Measurements from ENCODE around the gene KIF13A.
"Not testable (repeated sequence)": the region's sequence is repeated elsewhere in the genome, so short reads cannot be mapped to it uniquely, and the experiment has no call there.

KIF13A gene

DNA sequence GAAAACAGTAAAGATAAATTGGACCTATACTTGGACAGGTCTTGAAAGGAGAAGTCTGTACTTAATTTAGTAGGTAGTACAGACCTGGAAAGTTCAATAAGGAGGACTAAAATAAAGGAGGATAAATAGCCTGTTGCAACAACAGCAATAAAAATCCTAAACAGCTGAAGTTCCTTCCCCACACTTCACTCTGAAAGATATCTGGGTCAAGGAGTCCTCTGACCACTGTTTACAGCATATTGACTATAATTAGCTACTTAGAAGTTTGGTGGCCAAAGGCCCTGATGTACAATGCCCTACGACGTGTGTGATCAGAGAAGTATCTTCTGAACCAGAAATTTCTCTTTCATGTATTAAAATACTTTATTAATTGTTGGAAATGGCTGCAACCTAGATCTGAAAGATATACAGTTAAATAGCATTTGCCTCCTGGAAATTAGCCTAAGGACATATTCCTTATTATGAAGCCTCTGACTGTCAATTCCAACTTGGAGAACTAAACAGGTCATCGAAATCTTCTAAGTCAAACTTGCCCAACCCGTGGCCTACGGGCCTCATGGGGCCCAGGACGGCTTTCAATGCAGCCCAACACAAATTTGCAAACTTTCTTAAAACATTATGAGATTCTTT, 82.8 kb downstream of the KIF13A start:
- no peak for DNase-seq (ENCODE audit: extremely low read depth in 1 of 2, low read depth in 1 of 2)

DNA sequence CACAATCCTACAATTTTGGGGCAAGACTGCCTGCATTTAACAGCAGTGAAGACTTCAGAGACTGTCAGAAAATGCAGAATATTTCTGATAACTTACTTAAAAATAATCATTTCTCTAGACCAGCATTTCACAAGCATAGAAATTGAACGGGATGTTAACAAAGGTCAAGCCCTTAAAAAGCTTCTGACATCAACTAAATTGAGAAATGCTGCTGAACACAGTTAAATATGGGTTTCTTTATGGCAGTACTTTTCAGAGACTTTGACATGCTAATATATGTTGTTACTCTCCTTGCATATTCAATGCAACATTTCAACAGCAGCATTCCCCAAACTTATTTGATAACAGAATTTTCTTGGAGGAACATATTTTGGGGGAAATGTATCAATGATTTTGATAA, 84.5 kb downstream of the KIF13A start:
- no peak for DNase-seq (ENCODE audit: extremely low read depth in 1 of 2, low read depth in 1 of 2)

DNA sequence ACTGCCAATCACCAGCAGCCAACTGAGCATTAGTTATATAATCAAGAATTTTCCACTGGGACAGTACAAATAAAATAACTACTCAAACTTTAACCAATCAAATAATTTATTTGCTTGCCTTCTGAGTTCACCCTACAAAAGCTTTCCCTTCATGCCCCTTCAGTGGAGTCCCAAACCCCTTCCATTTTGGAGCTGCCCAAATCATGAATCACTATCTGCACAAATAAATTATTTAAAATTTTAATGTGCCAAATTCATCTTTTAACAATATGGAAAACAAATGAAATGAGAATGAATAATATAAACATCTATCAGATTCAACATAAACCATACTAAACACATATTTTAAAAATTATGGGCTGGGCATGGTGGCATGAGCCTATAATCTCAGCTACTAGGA, 85.9 kb downstream of the KIF13A start:
- no peak for DNase-seq (ENCODE audit: extremely low read depth in 1 of 2, low read depth in 1 of 2)

DNA sequence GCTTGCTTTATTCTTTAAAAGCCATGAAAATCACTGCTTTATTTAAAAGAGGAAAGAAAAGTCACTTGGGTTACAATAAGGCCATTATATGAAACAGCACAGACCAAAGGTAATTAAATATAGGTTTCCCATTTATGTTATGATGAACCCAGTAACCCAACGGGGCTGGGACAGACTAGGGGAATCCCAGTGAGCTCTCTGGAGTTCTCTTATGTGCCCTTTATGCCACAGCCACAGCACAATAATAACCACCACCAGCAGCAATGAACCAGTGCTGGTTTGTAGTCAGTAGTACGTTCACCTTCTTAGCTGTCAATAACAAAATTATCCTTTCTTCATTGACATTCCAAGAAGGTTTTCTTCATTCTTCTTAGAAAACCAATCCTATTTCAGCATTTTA, 87.4 kb downstream of the KIF13A start:
- no peak for DNase-seq (ENCODE audit: extremely low read depth in 1 of 2, low read depth in 1 of 2)

DNA sequence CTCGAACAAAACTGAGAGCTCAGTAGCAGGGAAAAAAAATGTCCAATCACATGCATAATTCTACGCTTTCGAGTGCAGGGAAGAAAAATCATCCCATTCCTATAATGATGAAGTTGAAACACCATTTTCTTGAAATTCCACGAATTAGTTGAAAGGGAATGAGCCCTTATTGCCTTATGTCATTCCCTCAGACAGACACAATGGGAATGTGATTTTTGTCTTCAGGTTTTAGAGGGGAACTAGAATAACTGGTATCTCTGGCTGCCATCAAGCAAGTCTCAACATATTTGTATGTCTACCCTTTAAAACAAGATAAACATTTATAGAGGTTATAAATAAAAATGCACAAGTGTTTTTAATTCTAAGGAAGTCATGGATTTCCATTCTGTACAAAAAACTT, 87.9 kb downstream of the KIF13A start:
- no peak for DNase-seq (ENCODE audit: extremely low read depth in 1 of 2, low read depth in 1 of 2)

DNA sequence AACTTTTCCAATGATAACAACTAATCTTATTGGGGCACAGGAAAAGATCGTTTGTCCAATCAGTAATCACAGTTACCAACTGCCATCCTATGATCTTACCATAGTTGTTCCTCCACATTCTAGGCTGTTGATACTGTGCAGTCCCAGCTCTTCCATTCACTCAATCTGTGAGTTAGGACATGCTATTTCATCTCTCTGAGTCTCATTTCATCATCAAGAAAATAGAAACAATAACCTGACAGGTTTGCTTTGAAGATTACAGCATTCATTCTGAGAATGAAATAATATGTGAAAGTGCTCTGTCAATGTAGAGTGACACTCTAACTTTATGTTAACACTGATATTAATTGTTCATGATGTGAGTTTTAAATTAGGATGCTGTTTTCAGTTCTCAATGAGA, 89.8 kb downstream of the KIF13A start:
- no peak for DNase-seq (ENCODE audit: extremely low read depth in 1 of 2, low read depth in 1 of 2)

DNA sequence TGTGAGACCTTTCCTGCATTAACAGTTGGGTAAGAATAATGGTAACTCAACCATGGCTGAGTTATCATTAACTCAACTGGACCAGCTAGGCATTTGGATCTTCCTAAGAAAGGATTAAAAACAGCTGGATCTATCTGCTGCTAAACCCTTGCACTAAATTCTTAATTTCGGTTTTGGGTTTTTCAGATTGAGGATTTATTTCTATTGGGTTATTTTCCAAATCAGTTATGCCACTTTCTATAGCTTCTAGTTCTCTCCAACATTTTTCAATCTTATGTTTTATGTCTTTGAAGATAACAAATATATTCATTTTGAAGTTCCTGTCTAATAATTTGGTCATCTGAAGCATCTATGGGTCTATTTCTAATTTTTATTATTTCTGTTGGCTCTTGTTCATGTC, 92.5 kb downstream of the KIF13A start:
- no peak for DNase-seq (ENCODE audit: extremely low read depth in 1 of 2, low read depth in 1 of 2)

DNA sequence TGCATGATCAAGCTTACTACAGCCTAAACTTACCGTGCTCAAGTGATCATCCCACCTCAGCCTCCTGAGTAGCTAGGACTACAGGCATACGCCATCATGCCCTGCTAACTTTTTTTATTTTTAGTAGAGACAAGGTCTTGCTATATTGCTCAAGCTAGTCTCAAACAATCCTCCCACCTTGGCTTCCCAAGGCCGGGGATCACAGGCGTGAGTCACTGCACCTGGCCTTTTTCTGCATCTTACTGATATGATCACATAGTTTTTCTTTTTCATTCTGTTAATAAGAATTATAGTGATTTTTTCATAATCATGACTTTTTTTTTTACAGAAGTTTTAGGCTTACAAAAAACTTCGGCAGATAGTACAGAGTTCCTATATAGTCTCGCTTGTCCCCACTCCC, 93.2 kb downstream of the KIF13A start:
- DNase-seq (ENCODE audit: extremely low read depth in 1 of 2, low read depth in 1 of 2): no peak

DNA sequence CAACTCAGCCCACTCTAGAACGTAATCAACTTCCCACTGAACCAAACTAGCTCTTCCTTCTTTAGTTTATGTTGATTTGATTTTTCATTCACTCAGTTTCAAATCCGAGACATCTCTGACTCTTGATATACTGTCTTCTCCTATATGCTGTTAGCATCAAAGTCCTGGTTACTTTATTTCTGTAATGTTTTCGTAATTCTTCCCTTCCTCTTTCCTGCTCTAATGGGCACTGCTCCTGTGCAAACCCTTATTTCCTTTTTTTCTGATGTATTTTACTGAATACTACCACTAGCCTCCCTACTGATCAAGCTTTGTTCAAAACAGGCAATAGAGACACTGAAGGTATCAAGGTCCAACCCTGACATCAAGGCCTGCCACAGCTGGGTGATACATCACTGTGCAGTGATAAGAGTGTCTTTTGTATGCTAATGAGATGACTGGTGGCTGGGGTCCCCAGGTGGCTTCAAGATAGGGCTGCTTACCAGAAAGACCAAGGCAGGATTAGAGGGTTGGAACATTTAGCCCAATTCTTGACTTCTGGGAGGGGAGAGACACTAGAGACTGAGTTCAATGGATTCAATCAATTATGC, 95.2 kb downstream of the KIF13A start:
- DNase-seq (ENCODE audit: extremely low read depth in 1 of 2, low read depth in 1 of 2): no peak

DNA sequence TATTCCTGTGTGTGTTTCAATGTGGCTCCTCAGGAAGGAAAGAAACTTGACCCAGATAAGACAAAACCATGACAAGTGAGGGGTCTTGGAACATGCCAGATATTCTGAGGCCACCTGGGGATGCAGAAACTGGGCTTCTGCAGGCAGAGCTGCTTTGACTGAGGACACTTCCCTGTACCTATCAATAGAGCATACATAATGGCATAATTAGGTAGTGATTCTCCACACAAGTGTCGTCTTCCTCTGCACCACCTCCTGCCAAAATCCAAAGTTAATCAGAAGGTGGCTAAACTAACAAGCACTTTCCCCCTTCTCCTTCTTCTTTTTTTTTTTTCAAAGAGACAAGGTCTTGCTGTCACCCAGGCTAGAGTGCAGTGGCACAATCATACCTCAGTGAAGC, 97.1 kb downstream of the KIF13A start:
- DNase-seq (ENCODE audit: extremely low read depth in 1 of 2, low read depth in 1 of 2): no peak

DNA sequence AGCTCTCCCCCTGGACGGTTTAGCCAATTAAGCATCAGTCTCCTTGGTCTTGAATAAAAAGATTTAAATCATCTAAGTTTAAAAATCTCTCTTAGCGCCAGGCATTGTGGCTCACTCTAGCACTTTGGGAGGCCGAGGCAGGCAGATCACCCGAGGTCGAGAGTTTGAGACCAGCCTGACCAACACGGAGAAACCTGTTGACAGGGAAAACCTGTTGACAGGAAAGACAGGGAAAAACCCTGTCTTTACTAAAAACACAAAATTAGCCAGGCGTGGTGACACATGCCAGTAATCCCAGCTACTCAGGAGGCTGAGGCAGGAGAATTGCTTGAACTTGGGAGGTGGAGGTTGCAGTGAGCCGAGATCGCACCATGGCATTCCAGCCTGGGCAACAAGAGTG, 97.7 kb downstream of the KIF13A start:
- not testable (repeated sequence) for DNase-seq (ENCODE audit: extremely low read depth in 1 of 2, low read depth in 1 of 2)

DNA sequence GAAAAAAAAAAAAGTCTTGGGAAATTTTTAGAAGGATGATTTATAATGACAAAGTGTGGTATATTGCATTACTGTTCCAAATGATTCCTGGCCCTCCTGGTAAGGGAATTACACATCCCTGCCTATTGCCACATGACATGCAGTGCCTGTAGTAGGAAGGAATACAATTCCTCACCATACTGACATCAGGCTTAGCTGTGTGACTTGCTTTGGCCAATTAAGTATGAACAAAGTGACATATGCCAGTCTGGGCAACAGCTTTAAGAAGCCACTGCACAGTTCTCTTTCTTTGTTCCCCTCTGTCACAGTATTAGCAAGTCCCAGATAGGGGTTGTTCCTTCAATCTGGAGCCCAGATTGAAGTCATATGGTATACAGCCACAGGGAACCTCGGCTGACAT, 100.5 kb downstream of the KIF13A start:
- no peak for DNase-seq (ENCODE audit: extremely low read depth in 1 of 2, low read depth in 1 of 2)

DNA sequence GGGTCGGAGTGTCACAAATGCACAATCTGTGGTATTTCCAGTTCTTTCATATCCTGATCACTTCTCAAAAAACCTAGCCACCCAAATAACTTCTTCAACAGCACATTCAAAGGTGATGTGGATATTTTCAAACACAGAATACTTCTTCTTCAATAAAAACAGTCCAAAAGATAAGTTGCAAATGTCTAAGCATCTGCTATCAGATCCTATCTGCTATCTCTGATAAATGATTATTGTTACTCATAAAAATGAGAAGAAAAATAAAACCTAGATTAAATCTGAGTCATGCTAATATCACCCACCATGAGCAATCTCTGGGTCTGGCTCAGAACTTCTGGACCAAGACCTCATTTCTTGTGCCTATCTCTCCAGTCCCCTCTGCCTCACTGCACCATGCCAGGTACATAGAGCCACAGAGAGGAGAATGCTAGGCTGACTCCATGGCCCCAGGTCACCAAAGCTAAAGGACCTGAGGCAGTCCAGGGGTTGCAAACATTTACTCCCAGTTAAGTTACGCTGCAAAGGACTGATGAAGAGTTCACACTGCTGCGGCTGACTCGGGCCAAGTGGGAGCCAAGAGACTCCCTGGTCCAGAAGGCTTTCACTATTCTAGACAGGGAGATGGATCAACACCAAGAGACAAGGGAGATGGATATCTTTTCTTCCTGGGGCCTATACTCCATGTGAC, 101.4 kb downstream of the KIF13A start:
- DNase-seq (ENCODE audit: extremely low read depth in 1 of 2, low read depth in 1 of 2): no peak

DNA sequence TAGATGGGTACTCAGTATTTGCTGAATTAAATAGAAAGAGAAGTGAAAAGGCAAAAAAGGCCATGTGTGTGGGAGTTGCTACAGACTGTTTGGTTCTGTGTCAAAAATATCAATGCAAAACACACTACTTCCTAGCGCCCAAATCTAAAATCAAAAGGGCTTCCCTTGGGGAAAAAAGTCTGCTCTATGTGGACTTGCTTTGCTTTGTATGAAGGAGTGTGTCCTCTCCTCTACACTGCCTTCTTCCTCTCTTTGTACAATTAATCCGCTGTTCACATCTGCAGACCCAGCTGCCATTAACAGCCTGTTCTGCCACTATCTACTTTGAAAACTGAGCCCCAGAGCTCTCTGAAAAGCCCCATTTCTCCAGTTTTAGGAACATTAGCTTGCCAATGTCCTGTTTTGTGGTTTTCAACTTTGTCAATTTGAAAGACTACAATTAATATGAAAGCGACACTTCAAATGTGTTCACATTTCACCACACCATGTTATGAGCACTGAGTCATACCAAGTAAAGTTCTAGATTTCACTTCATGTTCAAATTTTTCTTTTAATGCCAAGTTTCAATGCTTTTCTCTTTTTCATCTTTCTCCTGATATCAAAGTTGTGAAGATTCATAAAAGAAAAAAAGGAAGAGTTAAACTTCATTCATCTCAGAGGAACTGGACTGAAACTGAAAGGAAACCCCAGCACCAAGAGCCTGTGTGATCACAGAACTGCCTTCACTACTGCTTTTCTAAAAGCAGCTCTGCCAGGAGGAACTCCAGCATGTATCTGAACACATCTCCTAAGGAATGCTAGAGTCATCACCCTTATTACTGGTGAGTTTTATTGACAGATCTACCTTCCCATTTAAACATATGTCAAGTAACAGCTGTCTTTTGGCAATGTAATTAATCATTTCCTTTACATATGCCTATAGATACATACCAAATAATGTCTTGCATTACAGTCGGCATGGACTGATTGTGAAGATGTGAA, 102.6 kb downstream of the KIF13A start:
- DNase-seq (ENCODE audit: extremely low read depth in 1 of 2, low read depth in 1 of 2): no peak

DNA sequence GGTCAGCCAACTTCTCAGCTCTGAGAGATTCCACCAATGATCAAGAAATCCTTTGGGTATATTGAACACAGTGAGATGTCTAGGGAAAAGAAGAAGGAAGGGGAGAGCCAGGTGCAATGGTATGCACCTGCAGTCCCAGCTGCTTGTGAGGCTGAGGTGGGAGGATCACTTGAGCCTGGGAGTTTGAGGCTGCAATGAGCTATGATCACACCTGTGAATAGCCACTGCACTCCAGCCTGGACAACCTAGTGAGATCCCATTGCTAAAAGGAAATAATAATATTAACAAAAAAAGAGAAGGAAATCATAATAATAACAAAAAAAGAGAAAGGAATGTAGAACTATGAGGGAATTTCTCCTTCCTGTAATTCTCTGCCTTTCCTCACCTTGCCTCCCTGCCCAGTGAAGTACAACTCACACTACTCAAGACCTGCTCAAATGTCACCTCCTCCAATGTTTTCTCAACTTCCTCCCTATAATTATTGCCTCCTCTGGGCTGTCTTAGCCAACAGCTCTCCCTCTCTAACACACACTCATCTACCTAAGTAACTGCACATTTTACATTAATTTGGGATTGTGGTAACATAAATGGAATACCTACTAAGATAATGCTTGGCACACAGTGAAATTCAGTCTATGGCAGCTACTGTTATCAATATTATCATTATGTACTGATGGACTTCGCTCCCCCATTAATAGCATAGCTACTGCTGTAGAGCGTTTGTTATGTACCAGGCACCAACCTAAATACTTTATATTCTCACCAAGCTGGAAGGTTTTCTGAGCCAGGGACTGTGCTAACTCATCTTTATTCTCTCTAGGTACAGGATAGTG, 103.6 kb downstream of the KIF13A start:
- no peak for DNase-seq (ENCODE audit: extremely low read depth in 1 of 2, low read depth in 1 of 2)

DNA sequence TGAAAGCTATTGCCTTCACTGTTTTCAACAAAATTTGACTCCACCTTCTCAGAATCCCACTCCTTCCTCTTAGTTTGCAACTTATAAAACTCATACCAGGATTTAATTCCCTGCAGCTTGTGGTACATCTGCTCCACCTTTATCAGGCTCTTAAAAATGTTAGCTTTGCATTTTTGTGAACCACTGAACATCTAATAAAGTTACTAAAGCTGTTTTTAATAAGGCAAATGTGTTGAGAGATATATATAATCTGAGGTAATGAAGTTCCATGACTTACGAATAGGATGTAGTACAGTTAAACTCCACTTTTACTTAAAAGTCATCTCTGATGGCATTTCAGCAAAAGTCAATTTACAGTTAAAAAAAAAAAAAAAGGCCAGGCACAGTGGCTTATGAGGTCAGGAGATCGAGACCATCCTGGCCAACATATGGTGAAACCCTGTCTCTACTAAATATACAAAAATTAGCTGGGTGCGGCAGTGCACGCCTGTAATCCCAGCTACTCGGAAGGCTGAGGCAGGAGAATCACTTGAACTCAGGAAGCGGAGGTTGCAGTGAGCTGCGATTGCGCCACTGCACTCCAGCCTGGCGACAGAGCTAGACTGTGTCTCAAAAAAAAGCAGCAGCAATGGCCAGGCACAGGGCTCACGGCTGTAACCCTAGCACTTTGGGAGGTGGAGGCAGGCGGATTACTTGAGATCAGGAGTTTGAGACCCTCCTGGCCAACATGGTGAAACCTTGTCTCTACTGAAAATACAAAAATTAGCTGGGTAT, 106.2 kb downstream of the KIF13A start:
- DNase-seq (ENCODE audit: extremely low read depth in 1 of 2, low read depth in 1 of 2): no peak

DNA sequence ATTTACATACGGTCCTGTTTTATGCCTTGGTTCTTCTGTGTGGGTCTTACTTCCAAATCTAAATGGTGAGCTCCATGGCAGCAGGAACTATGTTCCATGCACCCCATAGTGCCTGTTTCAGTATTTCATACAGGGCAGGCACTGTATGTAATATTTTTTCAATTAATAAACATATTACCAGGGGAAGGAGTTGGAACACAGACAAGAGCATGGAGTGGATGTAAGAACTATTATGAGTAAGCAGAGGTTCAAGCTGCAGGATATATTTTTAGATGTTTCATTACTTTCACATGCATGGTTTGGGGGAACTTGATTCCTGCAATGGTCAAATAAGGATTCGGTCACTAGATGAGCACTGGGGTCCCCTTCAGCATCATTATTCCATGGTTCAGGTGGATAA, 108.3 kb downstream of the KIF13A start:
- DNase-seq (ENCODE audit: extremely low read depth in 1 of 2, low read depth in 1 of 2): no peak

DNA sequence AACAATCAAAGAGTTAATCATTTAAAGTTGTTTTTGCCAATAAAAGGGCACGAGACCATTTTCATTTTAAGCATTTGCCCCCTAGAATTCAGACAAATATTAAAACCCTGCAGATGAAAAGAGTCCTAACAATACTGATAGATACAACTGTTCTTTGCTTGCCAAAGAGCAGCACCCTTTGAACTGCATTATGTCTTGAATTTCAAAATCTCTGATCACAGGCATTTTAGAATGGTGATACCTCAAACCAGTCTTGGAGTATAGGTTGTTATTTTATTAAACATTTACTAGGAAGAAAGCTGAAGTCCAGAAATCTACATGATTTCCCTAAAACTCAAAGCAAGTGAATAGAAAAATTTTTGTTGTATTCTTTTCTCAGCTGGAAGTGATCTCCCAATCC, 108.7 kb downstream of the KIF13A start:
- DNase-seq (ENCODE audit: extremely low read depth in 1 of 2, low read depth in 1 of 2): no peak

DNA sequence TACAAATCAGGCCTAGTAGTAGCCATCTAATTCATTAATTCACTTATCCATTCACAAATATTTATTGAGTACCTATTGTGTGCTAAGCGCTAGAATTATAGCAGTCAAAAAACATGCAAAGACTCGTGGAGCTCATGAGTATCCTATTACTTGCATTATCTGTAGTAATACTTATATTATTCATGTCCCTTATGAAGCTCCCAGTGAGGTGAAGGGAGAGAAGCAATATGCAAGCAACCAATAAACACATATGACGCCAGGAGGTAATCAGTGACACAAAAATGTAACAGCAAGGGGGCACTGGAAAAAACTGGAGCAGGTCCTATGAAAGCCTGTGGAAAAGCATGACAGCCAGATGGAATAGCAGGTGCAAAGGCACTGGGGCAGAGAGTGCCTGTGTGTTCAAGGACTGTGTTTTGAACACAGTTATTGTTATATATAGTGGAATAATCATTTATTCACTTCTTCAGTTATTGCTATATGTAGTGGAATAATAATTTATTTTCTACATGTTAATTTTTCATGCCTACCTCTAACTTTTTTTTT, 109.5 kb downstream of the KIF13A start:
- no peak for DNase-seq (ENCODE audit: extremely low read depth in 1 of 2, low read depth in 1 of 2)

All from stimulated activated CD8-positive, alpha-beta memory T cell treated with anti-CD3 and anti-CD28 coated beads, Interleukin-7, amount 100 ng/mL, for 48 hours (primary cell).